Tibial artery (tissue), 4 donors: ENCODE results near the gene CDK4.

Experiments used
- DNase-seq, 2 donors: peaks; one replicate each; pipeline ENCODE4 v3.0.0-alpha.2; 2019
- H3K27ac ChIP-seq, 2 donors: fragments of 200-600 bp; sonication (generic) in 1 of 2; 1 replicate in 1 of 2; 2 replicates in 1 of 2; pipeline ENCODE4 v1.5.1; 2018 to 2019; ENCODE audit warnings: mild to moderate bottlenecking in 1 of 2
- H3K27me3 ChIP-seq, 2 donors: fragments of 200-600 bp; sonication (generic) in 1 of 2; one replicate each; pipeline versions ENCODE4 v1.5.1 to v1.6.0; 2016 to 2019
- H3K36me3 ChIP-seq, 3 donors: fragments of 200-600 bp; sonication (generic) in 2 of 3; one replicate each; pipeline ENCODE4 v1.5.1; 2016 to 2019; ENCODE audit warnings: mild to moderate bottlenecking in 2 of 3
- H3K4me1 ChIP-seq, 4 donors: fragments of 200-600 bp; sonication (generic) in 2 of 4; 1 replicate in 3 of 4; 2 replicates in 1 of 4; pipeline ENCODE4 v1.5.1; 2016 to 2019
- H3K4me3 ChIP-seq, 2 donors: fragments of 200-600 bp; sonication (generic) in 1 of 2; 1 replicate in 1 of 2; 2 replicates in 1 of 2; pipeline ENCODE4 v1.5.1; 2018 to 2019; ENCODE audit warnings: mild to moderate bottlenecking in 2 of 2
- H3K9me3 ChIP-seq, 3 donors: fragments of 200-600 bp; sonication (generic) in 1 of 3; one replicate each; pipeline ENCODE4 v1.5.1; 2016 to 2019
- CTCF ChIP-seq, 2 experiments: fragments of 200-600 bp in 1 of 2; fragments of 450-650 bp in 1 of 2; IDR thresholded peaks; one replicate each; pipeline ENCODE4 v1.5.1; 2017 to 2019; ENCODE audit warnings: antibody characterized with exemption in 2 of 2, mild to moderate bottlenecking in 1 of 2, moderate library complexity in 1 of 2
- intact Hi-C: fragments of 100-400 bp; cut with DNase I; formaldehyde crosslinking; loops from one replicate; pipeline ENCODE4 v1.15.0; 2023; ENCODE audit warnings: low total_unique reads

The CDK4 gene

GRCh38 chr12:57758552-57759359 lies 6.6 kb upstream of the CDK4 start:
- Histone ChIP-seq H3K36me3 (peaks cover 0 to 14% (median 12%) of the 10 kb centered on the region in 3 donors), H3K27ac (no peak overlapping the region), H3K27me3 (peaks cover 0 to 29% of the 10 kb centered on the region in 2 donors), H3K4me1 (peaks cover 0 to 18% (median 8%) of the 10 kb centered on the region in 4 donors), H3K9me3 (no peaks in the 10 kb centered on the region), H3K4me3 (no peak overlapping the region)
- intact Hi-C loops, result no loop called here
- DNase-seq, result no peak
- no peak for TF ChIP-seq CTCF (IDR thresholded peaks at IDR 0.05)

- H3K4me1 ChIP-seq, result peaks cover 0 to 21% (median 11%) of the 10 kb centered on the region in 4 donors
- H3K27ac ChIP-seq, result no peak overlapping the region
- intact Hi-C loops, result no loop called here
- DNase-seq, result no peak
- H3K27me3 ChIP-seq, result peaks cover 0 to 19% of the 10 kb centered on the region in 2 donors
- H3K36me3 ChIP-seq, result peaks cover 0 to 14% (median 12%) of the 10 kb centered on the region in 3 donors
- no peak for TF ChIP-seq CTCF (IDR thresholded peaks at IDR 0.05)
- H3K9me3 ChIP-seq, result no peaks in the 10 kb centered on the region
- no peak overlapping the region for H3K4me3 ChIP-seq
Measured at GRCh38 chr12:57757771-57758170, 5.7 kb upstream of the CDK4 start.

- intact Hi-C loops, result no loop called here
- peaks cover 0 to 14% (median 12%) of the 10 kb centered on the region in 3 donors for H3K36me3 ChIP-seq
- DNase-seq, result no peak
- H3K4me1 ChIP-seq, result peaks cover 0 to 23% (median 14%) of the 10 kb centered on the region in 4 donors
- H3K9me3 ChIP-seq, result no peaks in the 10 kb centered on the region
- TF ChIP-seq CTCF (IDR thresholded peaks at IDR 0.05), result peak; percentile 15 to 31
- H3K27ac ChIP-seq, result no peak overlapping the region
- peaks cover 0 to 9% of the 10 kb centered on the region in 2 donors for H3K27me3 ChIP-seq
- H3K4me3 ChIP-seq, result peak overlapping the region; percentile 74
Measured at GRCh38 chr12:57756406-57757341, 4.6 kb upstream of the CDK4 start.

- Histone ChIP-seq H3K27me3 (peaks cover 0 to 5% of the 10 kb centered on the region in 2 donors), H3K4me3 (peak overlapping the region; percentile 74), H3K4me1 (peaks cover 0 to 32% (median 22%) of the 10 kb centered on the region in 4 donors), H3K36me3 (peaks cover 0 to 17% (median 12%) of the 10 kb centered on the region in 3 donors), H3K27ac (peak overlapping the region; percentile 59 to 60), H3K9me3 (no peaks in the 10 kb centered on the region)
- intact Hi-C loops, result no loop called here
- no peak for TF ChIP-seq CTCF (IDR thresholded peaks at IDR 0.05)
- no peak for DNase-seq
Measured at GRCh38 chr12:57755454-57756372, 3.6 kb upstream of the CDK4 start.

- DNase-seq, result no peak
- intact Hi-C loops, result no loop called here
- Histone ChIP-seq H3K4me3 (peak overlapping the region; percentile 74), H3K9me3 (no peaks in the 10 kb centered on the region), H3K36me3 (peaks cover 0 to 22% (median 12%) of the 10 kb centered on the region in 3 donors), H3K27me3 (peaks cover 0 to under 1% of the 10 kb centered on the region in 2 donors), H3K4me1 (peaks cover 0 to 32% (median 22%) of the 10 kb centered on the region in 4 donors), H3K27ac (peak overlapping the region; percentile 59 to 60)
- no peak for TF ChIP-seq CTCF (IDR thresholded peaks at IDR 0.05)
Measured at GRCh38 chr12:57755194-57755453, 3.0 kb upstream of the CDK4 start.
